ENCODE results near the gene SPIN2A.

DNA sequence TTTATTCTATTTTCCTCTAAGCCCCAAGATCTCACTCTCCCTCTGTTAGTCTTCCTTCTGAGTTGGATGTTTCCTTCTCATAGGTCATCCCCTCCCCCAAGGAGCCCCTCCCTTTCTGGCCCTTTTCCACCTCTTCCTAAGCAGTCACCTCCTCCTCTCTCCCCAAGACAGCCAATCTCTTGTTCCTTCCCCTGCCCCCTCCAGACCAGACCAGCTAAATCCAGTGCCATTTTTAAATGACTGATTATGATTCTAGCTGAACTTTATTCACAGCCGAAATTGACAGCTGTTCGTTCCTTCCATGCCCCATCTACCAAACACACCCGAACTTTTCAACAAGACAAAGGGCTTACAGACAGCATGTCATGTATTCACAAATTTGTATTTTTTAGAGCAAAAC lies 1.9 kb downstream of the SPIN2A start:
- TF ChIP-seq POLR2A (IDR thresholded peaks at IDR 0.05; ENCODE audit: low read depth, low read length) (no peak), POLR2AphosphoS5 (IDR thresholded peaks at IDR 0.05; ENCODE audit: low read depth, low read length) (no peak)

Measured in GM12891 (cell line).